Measurements from ENCODE around the gene CAPN8.
"Not testable (repeated sequence)": the region's sequence is repeated elsewhere in the genome, so short reads cannot be mapped to it uniquely, and the experiment has no call there.

CAPN8 gene

GRCh38 chr1:223525957-223526356 is 139.5 kb downstream of the CAPN8 start:
- DNase-seq (ENCODE audit: low spot score) = no peak

- no peak for DNase-seq (ENCODE audit: low spot score)
Observed at GRCh38 chr1:223525546-223525945, 140.0 kb downstream of the CAPN8 start.

GRCh38 chr1:223524930-223525451 is 140.5 kb downstream of the CAPN8 start:
- no peak for DNase-seq (ENCODE audit: low spot score)

GRCh38 chr1:223521150-223521549 is 144.4 kb downstream of the CAPN8 start:
- DNase-seq (ENCODE audit: low spot score) = no peak

GRCh38 chr1:223520200-223520599 is 145.3 kb downstream of the CAPN8 start:
- no peak for DNase-seq (ENCODE audit: low spot score)

GRCh38 chr1:223519116-223519515 is 146.4 kb downstream of the CAPN8 start:
- DNase-seq (ENCODE audit: low spot score) = no peak

- not testable (repeated sequence) for DNase-seq (ENCODE audit: low spot score)
Observed at GRCh38 chr1:223518553-223518952, 146.9 kb downstream of the CAPN8 start.

GRCh38 chr1:223515926-223516325 is 149.6 kb downstream of the CAPN8 start:
- no peak for DNase-seq (ENCODE audit: low spot score)

GRCh38 chr1:223515421-223515820 is 150.1 kb downstream of the CAPN8 start:
- no peak for DNase-seq (ENCODE audit: low spot score)

GRCh38 chr1:223514644-223515043 is 150.9 kb downstream of the CAPN8 start:
- DNase-seq (ENCODE audit: low spot score) = no peak

GRCh38 chr1:223513309-223513708 is 152.2 kb downstream of the CAPN8 start:
- DNase-seq (ENCODE audit: low spot score) = no peak

GRCh38 chr1:223512057-223512456 is 153.4 kb downstream of the CAPN8 start:
- no peak for DNase-seq (ENCODE audit: low spot score)

- no peak for DNase-seq (ENCODE audit: low spot score)
Observed at GRCh38 chr1:223508796-223509195, 156.7 kb downstream of the CAPN8 start.

GRCh38 chr1:223504741-223505140 is 160.8 kb downstream of the CAPN8 start:
- no peak for DNase-seq (ENCODE audit: low spot score)

GRCh38 chr1:223503348-223503747 is 162.2 kb downstream of the CAPN8 start:
- DNase-seq (ENCODE audit: low spot score) = no peak

GRCh38 chr1:223500560-223501425 is 164.7 kb downstream of the CAPN8 start:
- no peak for DNase-seq (ENCODE audit: low spot score)

GRCh38 chr1:223496883-223497282 is 168.6 kb downstream of the CAPN8 start:
- peak; percentile 67 for DNase-seq (ENCODE audit: low spot score)

GRCh38 chr1:223494926-223495645 is 170.4 kb downstream of the CAPN8 start:
- DNase-seq (ENCODE audit: low spot score) = no peak

GRCh38 chr1:223492044-223492443 is 173.5 kb downstream of the CAPN8 start:
- DNase-seq (ENCODE audit: low spot score) = no peak

Measured in NAMALWA (cell line).